ENCODE measurements around the gene BAHCC1.

Gene BAHCC1

DNA sequence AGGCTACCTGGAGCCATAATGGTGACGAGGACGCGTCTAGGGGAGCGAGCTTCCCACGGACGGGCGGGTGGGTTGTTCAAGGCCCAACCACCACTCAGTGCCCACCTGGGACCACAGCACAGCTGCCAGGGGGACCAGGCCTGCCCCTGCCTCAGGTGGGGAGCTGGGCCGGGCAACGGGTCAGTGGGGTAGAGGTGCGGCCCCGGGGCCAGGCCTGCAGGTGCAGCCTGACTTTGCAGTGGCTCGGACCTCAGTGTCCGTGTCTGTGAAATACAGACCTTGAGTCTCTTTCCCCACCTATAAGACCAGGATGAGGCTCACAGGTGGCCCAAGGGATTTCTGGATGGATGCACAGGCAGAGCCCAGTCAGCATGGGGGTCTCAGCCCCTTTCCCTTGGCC, 74.0 kb downstream of the BAHCC1 start:
- Histone ChIP-seq H3K4me1 (ENCODE audit: insufficient read depth, low read length) (no peaks in the 10 kb centered on the region), H3K4me3 (ENCODE audit: low read length) (no peak overlapping the region), H3K27ac (ENCODE audit: low read length) (no peak overlapping the region), H3K36me3 (ENCODE audit: insufficient read depth, low read depth, low read length) (no peaks in the 10 kb centered on the region), H3K27me3 (ENCODE audit: insufficient read depth, low read length) (no peaks in the 10 kb centered on the region), H3K9ac (ENCODE audit: low read depth, low read length) (no peak overlapping the region), H3K9me3 (ENCODE audit: insufficient read depth, low read depth, low read length) (no peaks in the 10 kb centered on the region)

DNA sequence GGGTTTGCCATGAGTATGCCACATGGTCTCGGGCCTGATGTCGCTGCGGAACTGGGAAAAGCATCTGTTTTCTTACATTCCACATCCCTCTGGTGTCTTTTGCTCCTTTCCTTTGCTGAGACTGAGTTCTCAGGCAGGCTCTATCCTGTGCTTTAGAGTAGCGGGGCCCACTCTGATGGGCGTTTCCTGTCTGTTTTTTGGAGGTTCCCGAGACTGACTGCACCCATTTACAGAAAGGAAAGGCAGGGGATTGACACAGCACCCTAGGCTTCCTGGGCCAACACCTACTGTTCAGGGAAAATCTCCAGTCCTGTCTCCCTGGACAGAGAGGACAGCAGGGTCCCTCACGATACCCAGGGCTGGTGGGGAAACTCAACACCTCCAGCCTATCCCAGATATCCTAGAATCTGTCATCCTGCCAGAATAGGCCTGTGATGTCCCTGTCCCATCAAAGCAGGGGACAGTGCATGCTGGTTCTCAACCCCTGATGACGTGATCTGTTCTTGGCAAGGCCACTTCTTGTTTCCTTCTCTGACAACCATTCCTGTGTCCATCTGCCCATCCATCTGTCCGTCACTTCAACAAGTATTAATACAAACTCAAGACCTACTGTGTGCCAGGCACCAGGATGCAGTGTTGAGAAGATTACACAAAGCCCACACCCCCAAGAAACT, 75.2 kb downstream of the BAHCC1 start:
- H3K4me1 ChIP-seq (ENCODE audit: insufficient read depth, low read length), result no peaks in the 10 kb centered on the region

DNA sequence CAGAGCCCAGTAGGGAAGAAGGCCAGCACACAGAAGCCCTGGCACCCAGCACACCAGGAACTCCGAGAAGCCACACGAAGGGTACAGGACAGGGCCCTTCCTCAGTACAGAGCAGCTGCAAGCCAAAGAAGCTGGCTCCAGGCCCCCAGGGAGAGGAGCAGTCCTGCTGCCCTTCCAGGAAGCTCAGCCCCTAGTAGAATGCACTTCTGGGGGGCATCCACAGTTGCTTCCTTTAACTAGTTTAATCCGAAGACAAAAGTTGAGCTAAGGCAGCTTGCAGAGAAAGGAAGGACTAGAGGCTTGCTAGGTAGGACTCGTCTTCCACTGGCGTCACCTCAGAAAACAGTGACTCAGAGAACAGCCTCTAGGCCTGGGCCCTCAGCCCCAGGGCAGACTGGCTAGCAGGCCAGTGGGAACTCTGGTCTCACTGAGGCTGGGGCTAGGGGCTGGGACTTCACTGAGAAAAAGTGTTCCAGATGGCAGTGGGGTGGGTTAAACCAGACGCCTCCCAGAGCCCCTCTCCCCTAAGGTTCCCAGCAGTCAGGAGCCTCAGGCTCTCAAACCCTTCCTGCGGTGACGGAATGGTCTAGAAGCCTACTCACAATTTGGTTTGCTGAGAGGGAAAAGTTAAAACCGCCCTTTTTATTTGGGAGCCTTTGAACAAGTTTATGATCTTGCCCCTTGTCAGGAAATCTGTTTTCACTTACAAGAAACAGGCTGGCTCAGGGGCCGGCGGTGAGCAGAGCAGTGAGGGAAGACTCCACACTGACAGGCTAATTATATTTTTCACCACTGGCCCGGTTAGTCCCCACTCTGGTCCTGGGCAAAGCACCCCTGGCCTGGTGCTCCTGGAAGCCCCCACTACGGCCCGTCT, 75.9 kb downstream of the BAHCC1 start:
- Histone ChIP-seq H3K36me3 (ENCODE audit: insufficient read depth, low read depth, low read length) (no peaks in the 10 kb centered on the region), H3K4me1 (ENCODE audit: insufficient read depth, low read length) (no peaks in the 10 kb centered on the region), H3K27ac (ENCODE audit: low read length) (no peak overlapping the region), H3K27me3 (ENCODE audit: insufficient read depth, low read length) (no peaks in the 10 kb centered on the region), H3K4me3 (ENCODE audit: low read length) (no peak overlapping the region), H3K9ac (ENCODE audit: low read depth, low read length) (no peak overlapping the region), H3K9me3 (ENCODE audit: insufficient read depth, low read depth, low read length) (no peaks in the 10 kb centered on the region)

More for the DNA sequence above, 75.2 kb downstream of the BAHCC1 start:
- Histone ChIP-seq H3K9me3 (ENCODE audit: insufficient read depth, low read depth, low read length) (no peaks in the 10 kb centered on the region), H3K9ac (ENCODE audit: low read depth, low read length) (no peak overlapping the region), H3K27me3 (ENCODE audit: insufficient read depth, low read length) (no peaks in the 10 kb centered on the region), H3K27ac (ENCODE audit: low read length) (no peak overlapping the region), H3K36me3 (ENCODE audit: insufficient read depth, low read depth, low read length) (no peaks in the 10 kb centered on the region), H3K4me3 (ENCODE audit: low read length) (no peak overlapping the region)

- no peaks in the 10 kb centered on the region for H3K27me3 ChIP-seq (ENCODE audit: insufficient read depth, low read length)
- H3K9ac ChIP-seq (ENCODE audit: low read depth, low read length), result no peak overlapping the region
- H3K36me3 ChIP-seq (ENCODE audit: insufficient read depth, low read depth, low read length), result no peaks in the 10 kb centered on the region
- H3K27ac ChIP-seq (ENCODE audit: low read length), result no peak overlapping the region
- H3K4me3 ChIP-seq (ENCODE audit: low read length), result no peak overlapping the region
- H3K9me3 ChIP-seq (ENCODE audit: insufficient read depth, low read depth, low read length), result no peaks in the 10 kb centered on the region
- no peaks in the 10 kb centered on the region for H3K4me1 ChIP-seq (ENCODE audit: insufficient read depth, low read length)
Measured at GRCh38 chr17:81471818-81472456, 76.7 kb downstream of the BAHCC1 start.

DNA sequence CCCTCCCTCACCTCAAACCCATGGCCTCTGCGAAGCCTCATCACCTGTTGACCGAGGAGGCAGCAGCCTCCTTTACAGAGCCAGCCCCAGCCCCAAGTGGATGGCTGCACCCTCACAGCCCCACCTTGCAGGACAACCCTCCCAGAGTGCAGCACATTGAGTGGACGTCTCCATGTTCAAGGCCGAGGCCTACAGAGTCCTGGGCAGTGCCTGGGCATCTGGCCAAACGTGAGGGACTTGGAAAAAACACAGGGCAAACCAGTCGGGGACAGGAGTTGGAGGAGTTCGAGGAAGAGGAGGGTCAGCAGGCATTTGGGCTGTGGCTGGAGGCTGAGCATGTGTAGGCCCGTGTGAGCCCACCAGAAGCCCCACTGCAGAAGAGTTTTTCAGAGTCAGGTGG, 77.8 kb downstream of the BAHCC1 start:
- H3K27me3 ChIP-seq (ENCODE audit: insufficient read depth, low read length), result no peaks in the 10 kb centered on the region
- H3K4me1 ChIP-seq (ENCODE audit: insufficient read depth, low read length), result no peaks in the 10 kb centered on the region
- no peak overlapping the region for H3K9ac ChIP-seq (ENCODE audit: low read depth, low read length)
- no peak overlapping the region for H3K4me3 ChIP-seq (ENCODE audit: low read length)
- H3K36me3 ChIP-seq (ENCODE audit: insufficient read depth, low read depth, low read length), result no peaks in the 10 kb centered on the region
- H3K9me3 ChIP-seq (ENCODE audit: insufficient read depth, low read depth, low read length), result no peaks in the 10 kb centered on the region
- no peak overlapping the region for H3K27ac ChIP-seq (ENCODE audit: low read length)

DNA sequence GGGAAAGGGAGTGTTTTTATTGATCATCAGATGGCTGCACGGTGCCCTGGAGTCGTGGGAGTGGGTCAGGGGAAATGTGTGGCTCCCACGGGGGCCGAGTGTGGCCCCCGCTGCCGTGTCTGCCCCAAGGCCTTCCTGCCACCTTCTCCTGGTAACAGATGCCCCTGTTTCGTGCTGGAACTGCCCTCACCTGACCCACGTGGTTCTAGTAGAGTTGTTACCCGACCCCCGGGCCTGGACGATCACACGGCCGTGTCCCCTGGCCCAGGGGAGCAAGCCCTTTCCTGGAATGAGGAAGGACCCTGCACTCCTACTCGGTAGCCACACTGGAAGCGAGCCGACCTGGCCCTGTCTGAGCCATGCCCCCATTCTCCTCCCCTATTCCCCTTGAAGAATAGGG, 79.7 kb downstream of the BAHCC1 start:
- H3K9ac ChIP-seq (ENCODE audit: low read depth, low read length), result no peak overlapping the region; the same call in 1 of the 2 replicates
- no peak overlapping the region for H3K27ac ChIP-seq (ENCODE audit: low read length)
- H3K27me3 ChIP-seq (ENCODE audit: insufficient read depth, low read length), result peaks cover 9% of the 10 kb centered on the region
- no peaks in the 10 kb centered on the region for H3K4me1 ChIP-seq (ENCODE audit: insufficient read depth, low read length)
- H3K9me3 ChIP-seq (ENCODE audit: insufficient read depth, low read depth, low read length), result no peaks in the 10 kb centered on the region
- no peaks in the 10 kb centered on the region for H3K36me3 ChIP-seq (ENCODE audit: insufficient read depth, low read depth, low read length)
- H3K4me3 ChIP-seq (ENCODE audit: low read length), result no peak overlapping the region

- no peaks in the 10 kb centered on the region for H3K9me3 ChIP-seq (ENCODE audit: insufficient read depth, low read depth, low read length)
- no peak overlapping the region for H3K4me3 ChIP-seq (ENCODE audit: low read length)
- H3K4me1 ChIP-seq (ENCODE audit: insufficient read depth, low read length), result no peaks in the 10 kb centered on the region
- no peak overlapping the region for H3K27ac ChIP-seq (ENCODE audit: low read length)
- H3K27me3 ChIP-seq (ENCODE audit: insufficient read depth, low read length), result peaks cover 20% of the 10 kb centered on the region
- no peak overlapping the region for H3K9ac ChIP-seq (ENCODE audit: low read depth, low read length)
- no peaks in the 10 kb centered on the region for H3K36me3 ChIP-seq (ENCODE audit: insufficient read depth, low read depth, low read length)
Measured at GRCh38 chr17:81476097-81476496, 80.8 kb downstream of the BAHCC1 start.

GRCh38 chr17:81476635-81477034, 81.4 kb downstream of the BAHCC1 start:
- H3K4me1 ChIP-seq (ENCODE audit: insufficient read depth, low read length), result no peaks in the 10 kb centered on the region

DNA sequence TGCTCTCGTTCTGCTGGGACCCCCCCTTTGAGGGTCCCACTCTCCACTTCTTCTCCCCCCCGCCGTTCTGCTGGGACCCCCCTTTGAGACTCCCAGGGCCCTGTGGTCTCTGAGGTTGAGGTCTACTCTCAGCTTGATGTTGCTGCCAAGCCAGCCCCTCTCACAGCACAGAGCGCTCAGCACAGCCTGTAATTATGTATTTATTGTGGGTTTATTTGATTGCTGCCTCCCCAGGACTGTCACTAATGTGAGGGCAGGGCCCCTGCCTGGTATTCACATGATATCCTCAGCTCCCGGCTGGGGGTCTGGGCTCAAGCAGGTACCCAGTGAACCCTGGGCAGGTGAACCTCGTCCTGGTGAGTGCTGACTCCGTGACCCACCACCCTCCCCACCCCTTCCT, 81.9 kb downstream of the BAHCC1 start:
- H3K27me3 ChIP-seq (ENCODE audit: insufficient read depth, low read length), result peaks cover 29% of the 10 kb centered on the region
- no peaks in the 10 kb centered on the region for H3K4me1 ChIP-seq (ENCODE audit: insufficient read depth, low read length)

More at GRCh38 chr17:81476635-81477034, 81.4 kb downstream of the BAHCC1 start:
- Histone ChIP-seq H3K27ac (ENCODE audit: low read length) (no peak overlapping the region), H3K9ac (ENCODE audit: low read depth, low read length) (no peak overlapping the region), H3K4me3 (ENCODE audit: low read length) (no peak overlapping the region), H3K9me3 (ENCODE audit: insufficient read depth, low read depth, low read length) (no peaks in the 10 kb centered on the region), H3K36me3 (ENCODE audit: insufficient read depth, low read depth, low read length) (no peaks in the 10 kb centered on the region), H3K27me3 (ENCODE audit: insufficient read depth, low read length) (peaks cover 23% of the 10 kb centered on the region)

DNA sequence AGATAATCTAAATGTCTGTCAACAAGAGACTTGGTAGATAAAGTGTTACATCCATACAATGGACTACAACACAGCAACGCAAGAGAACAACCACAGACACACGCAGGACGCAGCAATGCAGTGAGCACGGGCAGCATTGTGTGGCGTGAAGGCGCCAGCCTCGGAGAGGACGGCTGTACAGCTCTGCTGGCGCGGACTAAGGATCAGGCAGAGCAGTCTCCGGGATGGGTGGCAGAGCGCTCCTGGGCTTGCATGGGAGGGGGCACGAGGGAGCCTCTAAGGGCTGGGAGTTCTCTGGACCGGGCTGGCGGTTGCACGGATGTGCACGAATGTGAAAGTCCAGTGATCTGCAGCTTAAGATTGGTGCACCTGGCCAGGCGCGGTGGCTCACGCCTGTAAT, 82.9 kb downstream of the BAHCC1 start:
- Histone ChIP-seq H3K27me3 (ENCODE audit: insufficient read depth, low read length) (peaks cover 38% of the 10 kb centered on the region), H3K9me3 (ENCODE audit: insufficient read depth, low read depth, low read length) (no peaks in the 10 kb centered on the region), H3K36me3 (ENCODE audit: insufficient read depth, low read depth, low read length) (no peaks in the 10 kb centered on the region), H3K9ac (ENCODE audit: low read depth, low read length) (no peak overlapping the region), H3K4me3 (ENCODE audit: low read length) (no peak overlapping the region), H3K4me1 (ENCODE audit: insufficient read depth, low read length) (no peaks in the 10 kb centered on the region), H3K27ac (ENCODE audit: low read length) (no peak overlapping the region)

More for the DNA sequence above, 81.9 kb downstream of the BAHCC1 start:
- no peaks in the 10 kb centered on the region for H3K36me3 ChIP-seq (ENCODE audit: insufficient read depth, low read depth, low read length)
- H3K27ac ChIP-seq (ENCODE audit: low read length), result no peak overlapping the region
- H3K9ac ChIP-seq (ENCODE audit: low read depth, low read length), result no peak overlapping the region
- H3K4me3 ChIP-seq (ENCODE audit: low read length), result no peak overlapping the region
- no peaks in the 10 kb centered on the region for H3K9me3 ChIP-seq (ENCODE audit: insufficient read depth, low read depth, low read length)

DNA sequence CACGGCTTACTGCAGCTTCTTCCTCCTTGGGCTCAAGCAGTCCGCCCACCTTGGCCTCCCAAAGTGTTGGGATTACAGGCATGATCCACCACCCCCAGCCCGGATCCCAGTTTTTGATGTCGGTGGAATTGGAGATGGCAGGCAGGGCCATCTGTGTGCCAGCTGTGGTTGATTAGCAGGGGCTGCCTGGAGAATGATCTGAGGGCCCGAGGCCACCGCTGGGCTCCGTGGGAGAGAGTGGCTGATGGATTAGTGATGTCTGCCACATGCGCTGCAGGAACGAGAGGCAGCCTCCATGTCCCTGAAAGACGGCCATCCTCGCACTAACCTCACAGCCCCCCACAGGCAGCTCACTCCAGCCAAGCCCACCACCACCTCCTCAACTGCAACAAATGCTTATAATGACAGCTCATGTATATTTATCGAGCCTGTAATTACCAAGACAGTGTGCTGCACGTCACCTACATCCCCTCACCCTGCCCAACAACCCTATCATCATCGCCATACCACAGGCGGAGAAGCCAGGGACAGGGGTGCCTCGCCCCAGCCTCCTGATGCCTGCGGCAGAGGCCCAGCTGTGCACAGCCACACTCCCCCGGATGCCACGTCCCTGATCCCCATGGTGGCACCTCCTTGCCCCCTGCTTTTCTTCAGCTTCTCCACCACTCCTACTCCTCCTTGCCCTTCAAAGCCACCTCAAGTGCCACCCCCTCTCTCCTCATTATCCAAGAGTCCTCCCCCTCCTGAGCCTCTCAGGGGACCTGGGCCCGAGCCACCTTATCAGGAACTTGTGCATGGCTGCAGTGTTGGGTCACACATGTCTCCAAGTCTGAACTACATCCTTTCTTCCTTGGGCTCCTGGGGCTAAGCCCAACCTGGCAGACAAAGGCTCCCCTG, 84.2 kb downstream of the BAHCC1 start:
- Histone ChIP-seq H3K27me3 (ENCODE audit: insufficient read depth, low read length) (peaks cover 48% of the 10 kb centered on the region), H3K9ac (ENCODE audit: low read depth, low read length) (no peak overlapping the region)

More for the DNA sequence above, 84.2 kb downstream of the BAHCC1 start:
- H3K4me1 ChIP-seq (ENCODE audit: insufficient read depth, low read length), result no peaks in the 10 kb centered on the region
- no peak overlapping the region for H3K4me3 ChIP-seq (ENCODE audit: low read length)
- H3K9me3 ChIP-seq (ENCODE audit: insufficient read depth, low read depth, low read length), result no peaks in the 10 kb centered on the region
- H3K36me3 ChIP-seq (ENCODE audit: insufficient read depth, low read depth, low read length), result no peaks in the 10 kb centered on the region
- H3K27ac ChIP-seq (ENCODE audit: low read length), result no peak overlapping the region

All from iPS-20b (cell line).